Effector memory CD8-positive, alpha-beta T cell (primary cell): ENCODE measurements around the gene ADARB1.
"Not testable (repeated sequence)": the region's sequence is repeated elsewhere in the genome, so short reads cannot be mapped to it uniquely, and the experiment has no call there.

Experiments
- ATAC-seq: fragments of 150-1000 bp; cut with Tn5 transposase; replicated peaks from 2 replicates; pipeline ENCODE4 v1.10.0; 2021; ENCODE audit warnings: mild to moderate bottlenecking, moderate library complexity
- DNase-seq, 3 experiments: peaks; one replicate each; pipeline ENCODE4 v3.0.0; 2021
- H3K27ac Mint-ChIP-seq, 2 donors: one replicate each; pipeline ENCODE4 v1.8.0; 2022; ENCODE audit warnings: mild to moderate bottlenecking in 2 of 2, mixed read lengths in 2 of 2, moderate library complexity in 2 of 2
- H3K27me3 Mint-ChIP-seq, 2 donors: one replicate each; pipeline ENCODE4 v1.8.0; 2022; ENCODE audit warnings: mixed read lengths in 2 of 2
- H3K36me3 Mint-ChIP-seq: one replicate; pipeline ENCODE4 v1.8.0; 2022; ENCODE audit warnings: mild to moderate bottlenecking, moderate library complexity, mixed read lengths; ENCODE audit not compliant: insufficient read depth
- H3K4me1 Mint-ChIP-seq, 2 donors: one replicate each; pipeline ENCODE4 v1.8.0; 2022; ENCODE audit warnings: low read depth in 2 of 2, mixed read lengths in 2 of 2
- H3K4me3 Mint-ChIP-seq, 2 donors: one replicate each; pipeline ENCODE4 v1.8.0; 2022; ENCODE audit warnings: mild to moderate bottlenecking in 2 of 2, mixed read lengths in 2 of 2, moderate library complexity in 2 of 2
- H3K9me3 Mint-ChIP-seq, 2 donors: one replicate each; pipeline ENCODE4 v1.8.0; 2022; ENCODE audit warnings: mixed read lengths in 2 of 2

Gene ADARB1

DNA sequence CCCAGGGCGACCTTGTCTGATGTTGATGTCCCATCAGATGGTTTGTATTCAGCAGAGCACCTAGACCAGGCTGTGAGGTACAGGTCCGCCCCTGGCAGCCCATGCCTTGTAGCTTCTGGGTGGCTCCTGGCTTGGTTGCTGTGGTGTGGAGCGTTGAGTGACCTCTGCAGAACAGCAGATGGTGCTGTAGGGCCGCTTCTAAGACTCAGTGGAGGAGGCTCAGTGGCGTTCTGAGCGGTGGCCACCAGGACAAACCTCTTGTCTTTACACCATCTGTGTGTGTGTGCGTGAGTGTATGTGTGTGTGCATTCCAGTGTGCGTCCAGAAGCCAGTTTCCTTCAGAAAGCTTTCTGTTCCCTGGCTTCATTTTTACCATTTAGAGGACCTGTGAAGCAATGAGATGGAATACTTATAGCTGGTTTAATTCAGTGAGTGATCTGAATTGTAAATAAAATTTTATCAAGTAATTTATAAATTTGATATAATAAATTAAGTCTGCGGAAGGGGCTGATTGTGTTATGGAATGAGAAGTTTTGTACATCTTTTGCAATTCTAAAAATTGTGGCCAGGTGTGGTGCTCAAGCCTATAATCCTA is 66.1 kb downstream of the ADARB1 start:
- peak; percentile 97 for ATAC-seq
- no peak overlapping the region for H3K4me3 Mint-ChIP-seq
- H3K9me3 Mint-ChIP-seq = no peaks in the 10 kb centered on the region

GRCh38 chr21:45140944-45141343 is 66.6 kb downstream of the ADARB1 start:
- H3K4me3 Mint-ChIP-seq, H3K27me3 Mint-ChIP-seq, H3K27ac Mint-ChIP-seq, DNase-seq, H3K36me3 Mint-ChIP-seq, H3K9me3 Mint-ChIP-seq, ATAC-seq: not testable (repeated sequence)
- H3K4me1 Mint-ChIP-seq = peaks cover 18 to 19% of the 10 kb centered on the region in 2 donors

More for the DNA sequence above, 66.1 kb downstream of the ADARB1 start:
- peak; percentile 55 to 67 (median 59) for DNase-seq
- peaks cover 18 to 19% of the 10 kb centered on the region in 2 donors for H3K4me1 Mint-ChIP-seq
- H3K36me3 Mint-ChIP-seq = peaks cover 11% of the 10 kb centered on the region
- H3K27ac Mint-ChIP-seq = no peak overlapping the region
- H3K27me3 Mint-ChIP-seq = no peaks in the 10 kb centered on the region

- H3K36me3 Mint-ChIP-seq = peaks cover 14% of the 10 kb centered on the region
- no peak overlapping the region for H3K4me3 Mint-ChIP-seq
- no peaks in the 10 kb centered on the region for H3K9me3 Mint-ChIP-seq
- DNase-seq (no peak), ATAC-seq (no peak)
- no peaks in the 10 kb centered on the region for H3K27me3 Mint-ChIP-seq
- H3K4me1 Mint-ChIP-seq = peaks cover 19 to 22% of the 10 kb centered on the region in 2 donors
- no peak overlapping the region for H3K27ac Mint-ChIP-seq
These were observed 67.1 kb downstream of the ADARB1 start for GRCh38 chr21:45141507-45141906.

DNA sequence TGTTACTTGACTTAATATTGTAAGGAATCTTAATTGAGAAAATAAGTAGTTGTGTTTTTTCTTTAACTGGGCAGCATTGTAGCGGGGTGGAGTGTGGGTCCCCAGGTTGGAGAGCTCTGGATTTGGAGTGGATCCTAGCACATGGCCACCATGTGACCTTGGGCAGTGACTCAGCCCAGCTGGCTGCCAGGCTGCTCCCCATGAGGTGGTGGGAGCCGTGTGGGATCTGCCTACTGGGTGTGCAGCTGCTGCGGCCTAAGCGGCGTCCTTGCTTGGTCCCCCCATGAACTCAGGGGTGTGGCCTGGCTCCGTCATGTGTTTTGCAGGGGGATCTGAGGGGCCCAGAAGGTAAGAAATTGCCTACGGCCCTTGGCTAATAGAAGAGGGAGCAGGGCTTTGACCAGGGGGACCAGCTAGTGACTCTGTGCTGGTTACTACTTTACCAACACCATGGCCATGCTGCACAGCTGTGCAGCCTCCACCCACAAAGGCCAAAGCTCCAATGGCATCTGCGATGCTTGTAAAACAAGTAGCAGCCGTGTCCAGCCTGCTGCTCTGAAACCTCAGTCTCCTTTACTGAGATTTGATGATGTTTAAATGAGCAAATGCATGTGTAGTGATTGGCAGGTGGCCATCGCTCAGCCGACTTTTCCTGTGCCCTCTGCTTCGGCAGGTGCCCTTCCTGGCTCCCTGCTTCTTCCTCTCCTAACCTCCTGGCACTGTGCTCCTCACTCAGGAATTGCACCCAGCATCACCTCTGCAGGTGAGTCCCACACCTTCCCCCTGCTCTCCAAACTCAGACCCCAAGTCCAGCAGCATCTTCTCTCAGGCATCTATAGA is 68.3 kb downstream of the ADARB1 start:
- H3K36me3 Mint-ChIP-seq = peaks cover 14% of the 10 kb centered on the region
- ATAC-seq (no peak), DNase-seq (no peak)
- H3K27me3 Mint-ChIP-seq = no peaks in the 10 kb centered on the region
- no peaks in the 10 kb centered on the region for H3K9me3 Mint-ChIP-seq
- H3K4me3 Mint-ChIP-seq = no peak overlapping the region
- H3K27ac Mint-ChIP-seq = peak overlapping the region in 1 of 2 donors; percentile 45
- H3K4me1 Mint-ChIP-seq = peaks cover 14 to 16% of the 10 kb centered on the region in 2 donors

- H3K4me1 Mint-ChIP-seq = peaks cover 13 to 18% of the 10 kb centered on the region in 2 donors
- ATAC-seq = no peak
- peaks cover 14% of the 10 kb centered on the region for H3K36me3 Mint-ChIP-seq
- DNase-seq = no peak
- H3K9me3 Mint-ChIP-seq = no peaks in the 10 kb centered on the region
- H3K4me3 Mint-ChIP-seq = no peak overlapping the region
- H3K27me3 Mint-ChIP-seq = no peaks in the 10 kb centered on the region
- no peak overlapping the region for H3K27ac Mint-ChIP-seq
These were observed 69.5 kb downstream of the ADARB1 start for GRCh38 chr21:45143855-45144254.

GRCh38 chr21:45145146-45145545 is 70.8 kb downstream of the ADARB1 start:
- no peaks in the 10 kb centered on the region for H3K9me3 Mint-ChIP-seq
- H3K27ac Mint-ChIP-seq = peak overlapping the region in 1 of 2 donors; percentile 12
- H3K4me3 Mint-ChIP-seq = no peak overlapping the region
- no peaks in the 10 kb centered on the region for H3K27me3 Mint-ChIP-seq
- H3K4me1 Mint-ChIP-seq = peaks cover 8 to 14% of the 10 kb centered on the region in 2 donors
- ATAC-seq = no peak
- peaks cover 10% of the 10 kb centered on the region for H3K36me3 Mint-ChIP-seq
- DNase-seq = no peak

- peaks cover 4 to 15% of the 10 kb centered on the region in 2 donors for H3K4me1 Mint-ChIP-seq
- H3K9me3 Mint-ChIP-seq, ATAC-seq, H3K36me3 Mint-ChIP-seq, H3K27me3 Mint-ChIP-seq, DNase-seq, H3K4me3 Mint-ChIP-seq, H3K27ac Mint-ChIP-seq: not testable (repeated sequence)
These were observed 71.5 kb downstream of the ADARB1 start for GRCh38 chr21:45145846-45146245.

- H3K4me3 Mint-ChIP-seq = no peak overlapping the region
- peaks cover 7% of the 10 kb centered on the region for H3K36me3 Mint-ChIP-seq
- H3K27me3 Mint-ChIP-seq = no peaks in the 10 kb centered on the region
- peaks cover 4 to 15% of the 10 kb centered on the region in 2 donors for H3K4me1 Mint-ChIP-seq
- no peaks in the 10 kb centered on the region for H3K9me3 Mint-ChIP-seq
- H3K27ac Mint-ChIP-seq = no peak overlapping the region
- no peak for DNase-seq
- no peak for ATAC-seq
These were observed 71.9 kb downstream of the ADARB1 start for GRCh38 chr21:45146306-45146705.

DNA sequence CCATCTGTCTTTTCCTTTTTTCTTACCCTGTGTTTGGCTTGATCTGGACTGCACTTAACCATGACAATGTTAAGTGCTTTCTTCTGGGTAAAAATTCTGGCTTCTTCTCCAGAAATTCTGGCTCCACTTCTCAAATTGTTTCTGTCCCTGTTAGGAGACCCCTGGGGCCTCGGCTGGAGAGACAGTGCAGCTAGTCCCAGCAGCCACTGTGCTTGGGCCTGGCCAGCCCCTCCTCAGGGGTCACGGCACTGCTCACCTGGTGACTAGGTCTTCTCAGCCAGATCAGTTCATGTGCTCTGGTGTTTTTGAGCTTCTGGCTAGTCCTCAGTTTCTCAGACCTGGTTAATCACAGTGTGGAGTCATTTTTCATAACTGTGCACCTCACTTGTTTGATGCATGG is 72.4 kb downstream of the ADARB1 start:
- ATAC-seq (no peak), DNase-seq (no peak)
- Mint-ChIP-seq H3K4me3 (no peak overlapping the region), H3K27ac (no peak overlapping the region), H3K36me3 (peaks cover 7% of the 10 kb centered on the region), H3K9me3 (no peaks in the 10 kb centered on the region), H3K27me3 (no peaks in the 10 kb centered on the region), H3K4me1 (peaks cover 6 to 18% of the 10 kb centered on the region in 2 donors)

- ATAC-seq (no peak), DNase-seq (no peak)
- Mint-ChIP-seq H3K9me3 (no peaks in the 10 kb centered on the region), H3K27ac (no peak overlapping the region), H3K36me3 (peaks cover 10% of the 10 kb centered on the region), H3K4me1 (peaks cover 14 to 22% of the 10 kb centered on the region in 2 donors), H3K4me3 (no peak overlapping the region), H3K27me3 (no peaks in the 10 kb centered on the region)
These were observed 73.3 kb downstream of the ADARB1 start for GRCh38 chr21:45147473-45148315.

DNA sequence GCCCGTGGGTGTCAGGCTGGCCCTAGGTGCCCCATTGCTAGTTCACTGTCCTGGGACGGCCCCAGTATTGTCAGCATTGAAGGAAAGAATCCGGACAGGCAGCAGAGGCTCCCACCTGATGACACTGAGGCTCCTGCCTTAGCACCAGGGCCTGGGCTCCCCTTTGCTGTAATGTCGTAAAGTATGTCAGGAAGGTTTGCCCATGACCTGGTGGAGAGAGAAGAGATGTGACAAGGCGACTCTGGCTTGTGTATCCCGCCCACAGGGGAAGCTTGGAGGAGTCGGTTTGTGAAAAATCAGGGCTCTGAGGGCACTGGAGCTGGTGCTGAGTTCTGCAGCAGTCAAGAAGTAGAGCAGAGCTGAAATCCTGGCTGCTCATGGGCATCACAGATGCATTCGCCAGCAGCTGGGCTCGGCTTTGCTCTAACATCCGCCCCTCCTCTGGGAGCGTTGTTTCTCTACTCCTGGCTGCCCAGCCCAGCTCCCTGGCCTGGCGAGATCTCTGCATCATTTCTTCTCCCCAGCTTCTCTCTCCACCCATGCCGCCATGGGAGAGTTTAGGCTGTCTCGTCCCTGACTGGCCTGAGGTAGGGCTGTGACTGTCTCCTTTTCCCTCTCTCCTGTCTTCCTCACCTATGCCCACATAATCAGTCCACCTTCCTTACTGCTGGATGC is 74.1 kb downstream of the ADARB1 start:
- ATAC-seq = no peak
- Mint-ChIP-seq H3K36me3 (peaks cover 10% of the 10 kb centered on the region), H3K27ac (no peak overlapping the region), H3K27me3 (no peaks in the 10 kb centered on the region), H3K4me1 (peaks cover 17 to 24% of the 10 kb centered on the region in 2 donors), H3K9me3 (no peaks in the 10 kb centered on the region), H3K4me3 (no peak overlapping the region)
- DNase-seq = no peak

- H3K27ac Mint-ChIP-seq = no peak overlapping the region
- no peak for ATAC-seq
- no peaks in the 10 kb centered on the region for H3K27me3 Mint-ChIP-seq
- no peak for DNase-seq
- H3K4me1 Mint-ChIP-seq = peaks cover 18 to 24% of the 10 kb centered on the region in 2 donors
- H3K36me3 Mint-ChIP-seq = peaks cover 10% of the 10 kb centered on the region
- no peaks in the 10 kb centered on the region for H3K9me3 Mint-ChIP-seq
- H3K4me3 Mint-ChIP-seq = no peak overlapping the region
These were observed 74.6 kb downstream of the ADARB1 start for GRCh38 chr21:45149021-45149420.

GRCh38 chr21:45150638-45151131 is 76.3 kb downstream of the ADARB1 start:
- DNase-seq = no peak
- no peak overlapping the region for H3K4me3 Mint-ChIP-seq
- peaks cover 18 to 34% of the 10 kb centered on the region in 2 donors for H3K4me1 Mint-ChIP-seq
- peaks cover 10% of the 10 kb centered on the region for H3K36me3 Mint-ChIP-seq
- no peak overlapping the region for H3K27ac Mint-ChIP-seq
- H3K9me3 Mint-ChIP-seq = no peaks in the 10 kb centered on the region
- no peak for ATAC-seq
- H3K27me3 Mint-ChIP-seq = no peaks in the 10 kb centered on the region
